Breast epithelium (tissue), 4 donors: Measurements from ENCODE around the gene EBF3. TPM values are rescaled to one million over a fixed set of nuclear protein-coding genes. Genes with fewer than 3 reads are reported as not detected.

ENCODE experiments used
- DNase-seq, 2 donors: peaks; one replicate each; pipeline ENCODE4 v3.0.0-alpha.2; 2019; ENCODE audit warnings: low spot score in 2 of 2
- H3K27ac ChIP-seq, 2 donors: fragments of 200-600 bp; sonication (generic) in 1 of 2; one replicate each; pipeline ENCODE4 v1.5.1; 2016 to 2019; ENCODE audit warnings: mild to moderate bottlenecking in 1 of 2
- H3K27me3 ChIP-seq, 2 donors: fragments of 200-600 bp; sonication (generic) in 1 of 2; one replicate each; pipeline versions ENCODE4 v1.5.1 to v1.6.0; 2017 to 2019; ENCODE audit warnings: control low read depth in 1 of 2, mild to moderate bottlenecking in 1 of 2
- H3K36me3 ChIP-seq: fragments of 200-600 bp; one replicate; pipeline ENCODE4 v1.5.1; 2019
- H3K4me1 ChIP-seq, 2 donors: fragments of 200-600 bp; sonication (generic); one replicate each; pipeline ENCODE4 v1.5.1; 2016 to 2019; ENCODE audit warnings: control low read depth in 1 of 2
- H3K4me3 ChIP-seq, 3 donors: fragments of 200-600 bp; sonication (generic); 1 replicate in 2 of 3; 2 replicates in 1 of 3; pipeline ENCODE4 v1.5.1; 2016 to 2019; ENCODE audit warnings: mild to moderate bottlenecking in 3 of 3, moderate library complexity in 2 of 3
- H3K9me3 ChIP-seq, 2 donors: fragments of 200-600 bp; sonication (generic) in 1 of 2; one replicate each; pipeline ENCODE4 v1.5.1; 2016 to 2019; ENCODE audit warnings: control low read depth in 1 of 2
- CTCF ChIP-seq, 3 donors: fragments of 450-650 bp; IDR thresholded peaks; one replicate each; pipeline ENCODE4 v1.5.1; 2016 to 2017; ENCODE audit warnings: antibody characterized with exemption in 3 of 3, mild to moderate bottlenecking in 3 of 3, moderate library complexity in 3 of 3
- POLR2A ChIP-seq: fragments of 450-650 bp; IDR thresholded peaks from one replicate; pipeline ENCODE4 v1.6.1; 2016; ENCODE audit warnings: antibody characterized with exemption, mild to moderate bottlenecking, moderate library complexity
- POLR2AphosphoS5 ChIP-seq, 3 donors: sonication (generic); formaldehyde crosslinking; IDR thresholded peaks; one replicate each; pipeline ENCODE4 v1.6.1; 2017; ENCODE audit warnings: antibody characterized with exemption in 3 of 3
- intact Hi-C: fragments of 100-400 bp; cut with DNase I; formaldehyde crosslinking; loops from one replicate; pipeline ENCODE4 v1.15.1; 2023; ENCODE audit warnings: low total_unique reads
- total RNA-seq, 3 donors: library from RNA; depleted of rRNA; stranded (reverse); fragments of >200 nt; gene quantifications; one replicate each; pipeline ENCODE4 v1.1.0, GENCODE V29; 2016

EBF3 gene
- total RNA-seq, 3 donors from 2014 or later = 4.2 to 28.0 (median 6.6) TPM

- H3K27me3 ChIP-seq = peaks cover 0 to 3% of the 10 kb centered on the region in 2 donors
These were observed 45.2 kb upstream of the EBF3 start for GRCh38 chr10:130009228-130009627.

GRCh38 chr10:130003787-130004613, 39.9 kb upstream of the EBF3 start:
- Histone ChIP-seq H3K4me1 (no peaks in the 10 kb centered on the region), H3K27ac (no peak overlapping the region), H3K36me3 (no peaks in the 10 kb centered on the region), H3K27me3 (no peaks in the 10 kb centered on the region), H3K9me3 (peaks cover 0 to 15% of the 10 kb centered on the region in 2 donors), H3K4me3 (no peak overlapping the region)
- no peak for DNase-seq
- TF ChIP-seq POLR2A (no peak), POLR2AphosphoS5 (IDR thresholded peaks at IDR 0.05) (no peak), CTCF (IDR thresholded peaks at IDR 0.05) (no peak)
- intact Hi-C loops = no loop called here

More at GRCh38 chr10:130009228-130009627, 45.2 kb upstream of the EBF3 start:
- TF ChIP-seq POLR2A = no peak
- no peak for TF ChIP-seq POLR2AphosphoS5 (IDR thresholded peaks at IDR 0.05)
- TF ChIP-seq CTCF (IDR thresholded peaks at IDR 0.05) = no peak
- Histone ChIP-seq H3K4me3 (no peak overlapping the region), H3K4me1 (no peaks in the 10 kb centered on the region), H3K36me3 (no peaks in the 10 kb centered on the region), H3K27ac (no peak overlapping the region), H3K9me3 (peaks cover 0 to 6% of the 10 kb centered on the region in 2 donors)
- no peak for DNase-seq
- intact Hi-C loops = no loop called here

GRCh38 chr10:130003166-130003565, 39.1 kb upstream of the EBF3 start:
- no peak for DNase-seq
- TF ChIP-seq POLR2A = no peak
- no peak for TF ChIP-seq POLR2AphosphoS5 (IDR thresholded peaks at IDR 0.05)
- TF ChIP-seq CTCF (IDR thresholded peaks at IDR 0.05) = no peak
- intact Hi-C loops = no loop called here
- no peaks in the 10 kb centered on the region for H3K4me1 ChIP-seq
- H3K36me3 ChIP-seq = no peaks in the 10 kb centered on the region
- no peak overlapping the region for H3K4me3 ChIP-seq
- H3K27ac ChIP-seq = no peak overlapping the region
- peaks cover 0 to 20% of the 10 kb centered on the region in 2 donors for H3K9me3 ChIP-seq
- H3K27me3 ChIP-seq = no peaks in the 10 kb centered on the region

- no peaks in the 10 kb centered on the region for H3K4me1 ChIP-seq
- no peak for TF ChIP-seq CTCF (IDR thresholded peaks at IDR 0.05)
- TF ChIP-seq POLR2A = no peak
- TF ChIP-seq POLR2AphosphoS5 (IDR thresholded peaks at IDR 0.05) = no peak
- no peak for DNase-seq
- H3K36me3 ChIP-seq = no peaks in the 10 kb centered on the region
- no peaks in the 10 kb centered on the region for H3K27me3 ChIP-seq
- no peak overlapping the region for H3K27ac ChIP-seq
- intact Hi-C loops = no loop called here
- H3K4me3 ChIP-seq = no peak overlapping the region
- H3K9me3 ChIP-seq = peaks cover 0 to 26% of the 10 kb centered on the region in 2 donors
These were observed 38.5 kb upstream of the EBF3 start for GRCh38 chr10:130002606-130003005.

GRCh38 chr10:130000918-130001317, 36.8 kb upstream of the EBF3 start:
- DNase-seq = no peak
- TF ChIP-seq POLR2A (no peak), POLR2AphosphoS5 (IDR thresholded peaks at IDR 0.05) (no peak), CTCF (IDR thresholded peaks at IDR 0.05) (no peak)
- H3K36me3 ChIP-seq = no peaks in the 10 kb centered on the region
- H3K9me3 ChIP-seq = peaks cover 0 to 27% of the 10 kb centered on the region in 2 donors
- intact Hi-C loops = no loop called here
- no peaks in the 10 kb centered on the region for H3K27me3 ChIP-seq
- H3K27ac ChIP-seq = no peak overlapping the region
- H3K4me3 ChIP-seq = no peak overlapping the region
- H3K4me1 ChIP-seq = no peaks in the 10 kb centered on the region
